WI38 (cell line): ENCODE results near the gene CAMK2G.

Source experiments
- H3K4me3 ChIP-seq: 2 replicates; pipeline ENCODE4 v1.5.1; 2011; ENCODE audit warnings: low read depth, mild to moderate bottlenecking, control low read depth, low read length
- TF ChIP-seq, protein P1 (sequence below): IDR thresholded peaks from 2 replicates; pipeline ENCODE4 v1.5.1; 2012; ENCODE audit warnings: low read depth, mild to moderate bottlenecking, control low read depth, low read length

CAMK2G gene

DNA sequence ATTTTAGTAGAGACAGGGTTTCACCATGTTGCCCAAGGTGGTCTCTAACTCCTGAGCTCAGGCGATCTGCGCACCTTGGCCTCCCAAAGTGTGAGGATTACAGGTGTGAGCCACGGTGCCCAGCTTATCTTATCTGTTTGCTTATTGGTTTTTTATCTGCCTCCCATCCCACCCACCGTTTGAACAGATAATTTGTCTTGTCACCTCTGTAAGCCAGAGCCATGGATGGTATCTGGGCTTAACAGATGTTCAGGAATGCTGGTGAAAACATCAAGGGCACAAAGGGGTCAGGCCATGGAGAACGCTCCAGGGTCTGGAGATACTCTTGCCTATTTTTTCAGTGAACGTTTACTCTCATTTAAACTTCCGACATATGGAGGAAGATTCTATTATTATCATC lies 51.0 kb downstream of the CAMK2G start:
- TF ChIP-seq, protein P1, sequence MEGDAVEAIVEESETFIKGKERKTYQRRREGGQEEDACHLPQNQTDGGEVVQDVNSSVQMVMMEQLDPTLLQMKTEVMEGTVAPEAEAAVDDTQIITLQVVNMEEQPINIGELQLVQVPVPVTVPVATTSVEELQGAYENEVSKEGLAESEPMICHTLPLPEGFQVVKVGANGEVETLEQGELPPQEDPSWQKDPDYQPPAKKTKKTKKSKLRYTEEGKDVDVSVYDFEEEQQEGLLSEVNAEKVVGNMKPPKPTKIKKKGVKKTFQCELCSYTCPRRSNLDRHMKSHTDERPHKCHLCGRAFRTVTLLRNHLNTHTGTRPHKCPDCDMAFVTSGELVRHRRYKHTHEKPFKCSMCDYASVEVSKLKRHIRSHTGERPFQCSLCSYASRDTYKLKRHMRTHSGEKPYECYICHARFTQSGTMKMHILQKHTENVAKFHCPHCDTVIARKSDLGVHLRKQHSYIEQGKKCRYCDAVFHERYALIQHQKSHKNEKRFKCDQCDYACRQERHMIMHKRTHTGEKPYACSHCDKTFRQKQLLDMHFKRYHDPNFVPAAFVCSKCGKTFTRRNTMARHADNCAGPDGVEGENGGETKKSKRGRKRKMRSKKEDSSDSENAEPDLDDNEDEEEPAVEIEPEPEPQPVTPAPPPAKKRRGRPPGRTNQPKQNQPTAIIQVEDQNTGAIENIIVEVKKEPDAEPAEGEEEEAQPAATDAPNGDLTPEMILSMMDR = no peak
- no peak overlapping the region for H3K4me3 ChIP-seq

DNA sequence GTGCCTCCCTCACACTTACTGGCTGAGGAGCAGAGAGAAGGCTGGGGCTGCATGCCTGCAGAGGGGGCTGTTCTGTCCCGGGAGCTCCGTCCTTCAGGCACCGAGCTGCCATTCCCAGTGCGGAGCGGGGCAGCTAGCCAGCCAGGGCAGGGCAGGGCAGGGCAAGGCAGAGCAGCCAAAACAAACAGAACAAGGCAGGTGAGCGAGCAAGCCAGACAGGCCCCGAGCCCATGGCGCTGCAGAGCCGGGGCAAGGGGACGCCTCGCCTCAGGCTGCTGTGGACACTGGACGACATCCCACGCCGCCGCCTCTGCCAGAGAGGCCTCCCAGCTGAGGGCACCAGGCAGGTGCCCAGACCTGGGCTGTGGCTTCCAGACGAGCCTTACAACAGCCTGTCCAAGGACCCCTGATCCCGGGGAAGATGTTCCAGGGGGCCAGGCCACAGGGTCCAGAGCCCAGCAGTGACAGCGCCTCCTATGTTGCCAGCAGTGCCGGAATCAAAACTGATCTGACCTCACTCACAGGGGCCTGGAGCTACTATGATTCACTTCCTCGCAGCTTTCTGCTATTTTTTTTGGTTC lies 54.8 kb downstream of the CAMK2G start:
- TF ChIP-seq, protein P1 = no peak

DNA sequence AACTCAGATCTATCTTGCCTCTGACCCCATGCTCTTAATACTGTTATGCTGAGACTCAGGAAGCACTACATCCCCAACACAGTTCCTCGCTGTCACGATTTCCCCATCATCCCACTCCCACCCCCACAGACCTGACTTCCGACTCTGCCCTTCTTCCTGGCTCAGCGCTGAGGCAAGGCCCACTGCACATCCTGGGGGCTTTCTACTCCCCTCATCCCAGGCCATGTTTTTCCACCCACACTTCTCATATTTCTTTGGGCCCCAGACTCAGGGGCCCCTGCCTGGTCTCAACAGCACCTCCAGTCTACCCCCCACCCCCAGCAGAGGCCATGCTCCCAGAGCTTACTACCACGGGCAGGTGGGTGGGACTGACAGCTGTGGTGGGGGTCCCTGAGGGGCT lies 55.3 kb downstream of the CAMK2G start:
- H3K4me3 ChIP-seq = no peak overlapping the region
- TF ChIP-seq, protein P1 = no peak

More for the DNA sequence above, 54.8 kb downstream of the CAMK2G start:
- H3K4me3 ChIP-seq = no peak overlapping the region

DNA sequence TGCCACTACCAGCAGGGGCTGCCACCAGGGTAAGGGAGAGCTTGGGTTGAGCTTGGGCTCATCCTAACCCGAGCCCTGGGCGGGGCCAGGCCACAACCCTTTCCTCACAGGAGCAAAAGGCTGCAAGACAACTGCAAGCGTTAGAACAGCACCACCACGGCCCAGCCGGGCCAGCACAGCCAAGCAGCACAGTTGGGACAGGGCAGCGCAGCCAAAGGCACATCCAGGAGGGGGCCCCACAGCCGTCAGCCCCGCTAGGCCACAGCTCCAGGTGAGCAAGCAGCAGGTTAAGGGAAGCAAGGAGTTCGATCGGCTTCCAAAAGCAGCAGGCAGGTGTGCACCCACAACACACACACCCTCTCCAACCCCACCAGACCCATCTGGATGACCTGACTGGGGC lies 56.0 kb downstream of the CAMK2G start:
- TF ChIP-seq, protein P1 = no peak
- no peak overlapping the region for H3K4me3 ChIP-seq

DNA sequence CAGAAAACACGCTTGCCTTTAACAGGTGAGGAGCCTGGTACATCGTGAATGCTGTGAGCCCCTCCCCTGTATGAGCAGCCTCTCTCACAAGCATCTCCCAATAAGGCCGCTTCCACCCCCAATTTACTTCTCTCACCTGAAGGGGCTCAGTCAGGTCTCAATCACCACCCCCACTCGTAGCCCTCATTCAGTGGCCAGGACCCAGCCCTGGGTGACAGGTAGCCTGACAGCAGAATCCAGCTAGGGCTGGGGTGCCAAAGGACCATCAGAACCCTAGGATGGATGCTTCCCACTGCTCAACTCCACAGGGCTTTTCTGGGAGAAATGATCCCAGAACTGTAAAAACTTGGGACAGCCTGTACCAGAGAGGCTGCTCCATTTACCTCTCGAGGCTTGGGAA lies 56.5 kb downstream of the CAMK2G start:
- TF ChIP-seq, protein P1 = no peak
- no peak overlapping the region for H3K4me3 ChIP-seq

DNA sequence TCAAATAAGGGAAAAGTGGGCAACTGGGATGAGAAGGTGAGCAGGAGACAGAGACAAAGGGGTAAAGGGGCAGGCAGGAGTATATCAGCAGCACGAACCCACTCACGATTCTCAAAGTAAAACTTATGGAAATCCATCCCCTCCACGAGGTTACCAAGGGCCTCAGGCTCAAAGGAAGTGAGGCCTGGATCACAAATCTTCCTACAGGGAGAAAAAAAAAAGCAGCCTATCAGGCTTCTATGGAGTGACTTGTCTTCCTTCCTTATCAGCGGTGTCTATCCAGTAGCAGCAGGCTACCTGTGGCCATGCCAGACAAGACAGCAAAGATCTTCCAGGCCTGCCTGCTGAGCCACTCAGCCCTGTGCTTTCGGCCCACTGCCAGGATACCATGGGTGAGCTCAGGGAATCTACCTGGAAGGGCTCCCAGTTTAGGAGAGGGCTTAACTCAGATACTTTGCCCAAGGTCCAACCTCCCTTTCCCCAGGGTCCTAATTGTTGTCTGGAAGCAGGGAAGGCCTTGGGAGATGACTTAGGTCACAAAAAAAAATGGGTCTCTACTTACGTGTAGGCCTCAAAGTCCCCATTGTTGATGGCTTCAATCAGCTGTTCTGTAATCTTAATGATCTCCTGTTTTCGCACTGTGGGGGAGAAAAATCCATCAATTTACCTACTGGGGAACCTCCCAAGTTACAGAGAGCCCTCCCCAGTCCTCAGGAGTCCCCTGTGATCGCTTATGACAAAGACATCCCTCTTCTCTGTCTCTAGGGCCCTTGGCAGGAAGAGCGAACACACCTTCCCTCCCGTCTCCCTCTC lies 57.2 kb downstream of the CAMK2G start:
- TF ChIP-seq, protein P1 = no peak
- no peak overlapping the region for H3K4me3 ChIP-seq

DNA sequence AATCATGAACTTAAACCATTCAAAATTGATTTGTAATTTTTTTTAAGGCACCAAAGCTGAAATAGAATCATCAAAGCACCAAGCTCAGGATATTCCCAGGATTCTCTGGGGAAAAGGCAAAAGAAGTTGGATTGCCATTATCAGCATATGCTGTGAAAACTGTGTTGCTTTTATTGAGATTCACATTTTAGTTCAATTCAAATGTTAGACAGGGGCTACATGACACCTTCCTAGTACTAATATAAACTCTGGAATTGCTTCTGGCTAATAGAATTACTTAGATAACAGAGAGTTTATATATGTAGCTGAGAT lies 58.7 kb downstream of the CAMK2G start:
- peak overlapping the region; percentile 17; the same call in 1 of the 2 replicates for H3K4me3 ChIP-seq
- TF ChIP-seq, protein P1 = no peak
